ENCODE data around the gene HOXA7. TPM values are rescaled to one million over a fixed set of nuclear protein-coding genes. Genes with fewer than 3 reads are reported as not detected.

Gene HOXA7
- total and polyA plus RNA-seq, 10 of the 15 experiments (the other 5 are each of a cell fraction or from before 2014, with no cell fraction given) = not detected

DNA sequence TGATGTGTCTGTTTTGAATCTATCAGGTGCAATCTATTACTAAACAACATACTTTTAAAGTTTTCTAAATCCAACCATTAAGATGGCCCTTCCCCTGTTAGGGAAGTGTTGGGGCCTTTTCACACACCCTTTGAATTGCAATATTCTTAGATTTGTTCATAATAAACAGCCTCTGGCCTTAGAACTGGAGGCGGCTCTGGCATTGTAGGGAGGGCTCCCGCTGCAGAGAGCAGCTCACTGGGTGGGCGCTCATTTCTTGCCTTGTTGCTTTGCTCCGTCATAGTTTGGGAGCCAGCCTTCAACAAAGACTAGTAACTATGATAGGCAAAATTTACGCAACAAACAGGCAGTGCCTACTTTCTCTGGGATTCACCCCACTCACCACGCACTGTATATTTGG lies 21.9 kb upstream of the HOXA7 start:
- Histone ChIP-seq H3K27ac (ENCODE audit: control insufficient read depth, insufficient read depth) (no peak overlapping the region), H3K4me2 (ENCODE audit: control insufficient read depth, insufficient read depth) (no peak overlapping the region), H3K79me2 (ENCODE audit: control insufficient read depth, insufficient read depth, low read length) (no peaks in the 10 kb centered on the region), H3K4me3 (no peak overlapping the region), H4K20me1 (ENCODE audit: control insufficient read depth, insufficient read depth) (no peaks in the 10 kb centered on the region), H3K9ac (ENCODE audit: control insufficient read depth, insufficient read depth, low read length) (no peak overlapping the region), H2AFZ (ENCODE audit: control insufficient read depth, low read depth, low read length) (no peak overlapping the region), H3K9me3 (replicated peaks; ENCODE audit: control insufficient read depth, insufficient read depth, low read length) (no peaks in the 10 kb centered on the region; the same call in 2 of the 3 replicates), H3K4me1 (ENCODE audit: control insufficient read depth, insufficient read depth, low read length) (no peaks in the 10 kb centered on the region), H3K36me3 (ENCODE audit: control insufficient read depth in 2 of 2, insufficient read depth in 2 of 2, low read length in 1 of 2) (no peaks in the 10 kb centered on the region), H3K27me3 (replicated peaks in 1 of 2; ENCODE audit: control insufficient read depth in 2 of 2, insufficient read depth in 2 of 2, low read length in 1 of 2) (peaks cover 14 to 22% of the 10 kb centered on the region in 2 experiments)
- ChIA-PET SMC1A (ENCODE audit: uncharacterized antibody, unreplicated experiment) (no interaction called here), RAD21 (ENCODE audit: unreplicated experiment) (no interaction called here), CTCF (interaction anchor here (2.0 kb wide), 1 partner anchor 1284 kb away, joined by 4 read pairs; no protein-coding TSS in a partner anchor), POLR2A (no interaction called here)
- no peak for ATAC-seq
- intact Hi-C loops (cut with micrococcal nuclease; ENCODE audit: unreplicated experiment) (no loop called here), in situ Hi-C loops (cut with MboI) (no loop called here)
- FAIRE-seq = no peak
- 57% methylated on average over 6 of the region's 6 CpGs for WGBS (ENCODE audit: insufficient coverage, insufficient replicate concordance, low lambda C conversion rate, missing lambda C conversion rate)
- no TSS peak for BruUV-seq (replicated peaks)
- no peak for DNase-seq (ENCODE audit: low read depth, low spot score)
- TF ChIP-seq, protein P1, sequence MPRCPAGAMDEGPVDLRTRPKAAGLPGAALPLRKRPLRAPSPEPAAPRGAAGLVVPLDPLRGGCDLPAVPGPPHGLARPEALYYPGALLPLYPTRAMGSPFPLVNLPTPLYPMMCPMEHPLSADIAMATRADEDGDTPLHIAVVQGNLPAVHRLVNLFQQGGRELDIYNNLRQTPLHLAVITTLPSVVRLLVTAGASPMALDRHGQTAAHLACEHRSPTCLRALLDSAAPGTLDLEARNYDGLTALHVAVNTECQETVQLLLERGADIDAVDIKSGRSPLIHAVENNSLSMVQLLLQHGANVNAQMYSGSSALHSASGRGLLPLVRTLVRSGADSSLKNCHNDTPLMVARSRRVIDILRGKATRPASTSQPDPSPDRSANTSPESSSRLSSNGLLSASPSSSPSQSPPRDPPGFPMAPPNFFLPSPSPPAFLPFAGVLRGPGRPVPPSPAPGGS (IDR thresholded peaks at IDR 0.05; ENCODE audit: borderline replicate concordance, insufficient read depth, low read depth, low read length, poor library complexity, severe bottlenecking) = no peak
- TF ChIP-seq, protein P2, sequence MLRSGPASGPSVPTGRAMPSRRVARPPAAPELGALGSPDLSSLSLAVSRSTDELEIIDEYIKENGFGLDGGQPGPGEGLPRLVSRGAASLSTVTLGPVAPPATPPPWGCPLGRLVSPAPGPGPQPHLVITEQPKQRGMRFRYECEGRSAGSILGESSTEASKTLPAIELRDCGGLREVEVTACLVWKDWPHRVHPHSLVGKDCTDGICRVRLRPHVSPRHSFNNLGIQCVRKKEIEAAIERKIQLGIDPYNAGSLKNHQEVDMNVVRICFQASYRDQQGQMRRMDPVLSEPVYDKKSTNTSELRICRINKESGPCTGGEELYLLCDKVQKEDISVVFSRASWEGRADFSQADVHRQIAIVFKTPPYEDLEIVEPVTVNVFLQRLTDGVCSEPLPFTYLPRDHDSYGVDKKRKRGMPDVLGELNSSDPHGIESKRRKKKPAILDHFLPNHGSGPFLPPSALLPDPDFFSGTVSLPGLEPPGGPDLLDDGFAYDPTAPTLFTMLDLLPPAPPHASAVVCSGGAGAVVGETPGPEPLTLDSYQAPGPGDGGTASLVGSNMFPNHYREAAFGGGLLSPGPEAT (IDR thresholded peaks at IDR 0.05; ENCODE audit: low read depth) = no peak
- TF ChIP-seq YBX1 (IDR thresholded peaks at IDR 0.05) (no peak), RUNX3 (IDR thresholded peaks at IDR 0.05; ENCODE audit: low read length) (no peak), NFIC (IDR thresholded peaks at IDR 0.05; ENCODE audit: low read depth, low read length) (no peak), NRF1 (conservative IDR thresholded peaks at IDR 0.05; ENCODE audit: low read depth, low read length) (no peak), NFXL1 (IDR thresholded peaks at IDR 0.05; ENCODE audit: borderline replicate concordance) (no peak), HDAC6 (IDR thresholded peaks at IDR 0.05; ENCODE audit: unreplicated experiment) (no peak), SIN3A (IDR thresholded peaks at IDR 0.05; ENCODE audit: low read depth, low read length) (no peak), EGR1 (IDR thresholded peaks at IDR 0.05; ENCODE audit: borderline replicate concordance in 1 of 2, low read depth in 2 of 2, low read length in 2 of 2) (no peak), LARP7 (IDR thresholded peaks at IDR 0.05) (no peak), MYB (IDR thresholded peaks at IDR 0.05; ENCODE audit: borderline replicate concordance, low read depth, low read length) (no peak)
- TF ChIP-seq, protein P3, sequence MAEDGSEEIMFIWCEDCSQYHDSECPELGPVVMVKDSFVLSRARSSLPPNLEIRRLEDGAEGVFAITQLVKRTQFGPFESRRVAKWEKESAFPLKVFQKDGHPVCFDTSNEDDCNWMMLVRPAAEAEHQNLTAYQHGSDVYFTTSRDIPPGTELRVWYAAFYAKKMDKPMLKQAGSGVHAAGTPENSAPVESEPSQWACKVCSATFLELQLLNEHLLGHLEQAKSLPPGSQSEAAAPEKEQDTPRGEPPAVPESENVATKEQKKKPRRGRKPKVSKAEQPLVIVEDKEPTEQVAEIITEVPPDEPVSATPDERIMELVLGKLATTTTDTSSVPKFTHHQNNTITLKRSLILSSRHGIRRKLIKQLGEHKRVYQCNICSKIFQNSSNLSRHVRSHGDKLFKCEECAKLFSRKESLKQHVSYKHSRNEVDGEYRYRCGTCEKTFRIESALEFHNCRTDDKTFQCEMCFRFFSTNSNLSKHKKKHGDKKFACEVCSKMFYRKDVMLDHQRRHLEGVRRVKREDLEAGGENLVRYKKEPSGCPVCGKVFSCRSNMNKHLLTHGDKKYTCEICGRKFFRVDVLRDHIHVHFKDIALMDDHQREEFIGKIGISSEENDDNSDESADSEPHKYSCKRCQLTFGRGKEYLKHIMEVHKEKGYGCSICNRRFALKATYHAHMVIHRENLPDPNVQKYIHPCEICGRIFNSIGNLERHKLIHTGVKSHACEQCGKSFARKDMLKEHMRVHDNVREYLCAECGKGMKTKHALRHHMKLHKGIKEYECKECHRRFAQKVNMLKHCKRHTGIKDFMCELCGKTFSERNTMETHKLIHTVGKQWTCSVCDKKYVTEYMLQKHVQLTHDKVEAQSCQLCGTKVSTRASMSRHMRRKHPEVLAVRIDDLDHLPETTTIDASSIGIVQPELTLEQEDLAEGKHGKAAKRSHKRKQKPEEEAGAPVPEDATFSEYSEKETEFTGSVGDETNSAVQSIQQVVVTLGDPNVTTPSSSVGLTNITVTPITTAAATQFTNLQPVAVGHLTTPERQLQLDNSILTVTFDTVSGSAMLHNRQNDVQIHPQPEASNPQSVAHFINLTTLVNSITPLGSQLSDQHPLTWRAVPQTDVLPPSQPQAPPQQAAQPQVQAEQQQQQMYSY (CRISPR knock-in tag; IDR thresholded peaks at IDR 0.05) = no peak
- TF ChIP-seq, protein P4, sequence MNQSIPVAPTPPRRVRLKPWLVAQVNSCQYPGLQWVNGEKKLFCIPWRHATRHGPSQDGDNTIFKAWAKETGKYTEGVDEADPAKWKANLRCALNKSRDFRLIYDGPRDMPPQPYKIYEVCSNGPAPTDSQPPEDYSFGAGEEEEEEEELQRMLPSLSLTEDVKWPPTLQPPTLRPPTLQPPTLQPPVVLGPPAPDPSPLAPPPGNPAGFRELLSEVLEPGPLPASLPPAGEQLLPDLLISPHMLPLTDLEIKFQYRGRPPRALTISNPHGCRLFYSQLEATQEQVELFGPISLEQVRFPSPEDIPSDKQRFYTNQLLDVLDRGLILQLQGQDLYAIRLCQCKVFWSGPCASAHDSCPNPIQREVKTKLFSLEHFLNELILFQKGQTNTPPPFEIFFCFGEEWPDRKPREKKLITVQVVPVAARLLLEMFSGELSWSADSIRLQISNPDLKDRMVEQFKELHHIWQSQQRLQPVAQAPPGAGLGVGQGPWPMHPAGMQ (IDR thresholded peaks at IDR 0.05; ENCODE audit: borderline replicate concordance) = no peak
- TF ChIP-seq, protein P5, sequence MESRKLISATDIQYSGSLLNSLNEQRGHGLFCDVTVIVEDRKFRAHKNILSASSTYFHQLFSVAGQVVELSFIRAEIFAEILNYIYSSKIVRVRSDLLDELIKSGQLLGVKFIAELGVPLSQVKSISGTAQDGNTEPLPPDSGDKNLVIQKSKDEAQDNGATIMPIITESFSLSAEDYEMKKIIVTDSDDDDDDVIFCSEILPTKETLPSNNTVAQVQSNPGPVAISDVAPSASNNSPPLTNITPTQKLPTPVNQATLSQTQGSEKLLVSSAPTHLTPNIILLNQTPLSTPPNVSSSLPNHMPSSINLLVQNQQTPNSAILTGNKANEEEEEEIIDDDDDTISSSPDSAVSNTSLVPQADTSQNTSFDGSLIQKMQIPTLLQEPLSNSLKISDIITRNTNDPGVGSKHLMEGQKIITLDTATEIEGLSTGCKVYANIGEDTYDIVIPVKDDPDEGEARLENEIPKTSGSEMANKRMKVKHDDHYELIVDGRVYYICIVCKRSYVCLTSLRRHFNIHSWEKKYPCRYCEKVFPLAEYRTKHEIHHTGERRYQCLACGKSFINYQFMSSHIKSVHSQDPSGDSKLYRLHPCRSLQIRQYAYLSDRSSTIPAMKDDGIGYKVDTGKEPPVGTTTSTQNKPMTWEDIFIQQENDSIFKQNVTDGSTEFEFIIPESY (IDR thresholded peaks at IDR 0.05) = no peak
